ENCODE results near the gene KCTD1.

Gene KCTD1

GRCh38 chr18:26524504-26525351 is 23.6 kb downstream of the KCTD1 start:
- in situ Hi-C loops (cut with HindIII; ENCODE audit: low pct_unique_long_range_greater_than_20kb, low sequenced_read_pairs) = no loop called here
- DNase-seq (ENCODE audit: low read depth in 1 of 2, low spot score in 1 of 2) = no peak

GRCh38 chr18:26524002-26524401 is 24.4 kb downstream of the KCTD1 start:
- no peak for DNase-seq (ENCODE audit: low read depth in 1 of 2, low spot score in 1 of 2)
- in situ Hi-C loops (cut with HindIII; ENCODE audit: low pct_unique_long_range_greater_than_20kb, low sequenced_read_pairs) = no loop called here
- TF ChIP-seq JUND (IDR thresholded peaks at IDR 0.05; ENCODE audit: low read depth) = no peak

More at GRCh38 chr18:26524504-26525351, 23.6 kb downstream of the KCTD1 start:
- TF ChIP-seq JUND (IDR thresholded peaks at IDR 0.05; ENCODE audit: low read depth) = no peak

GRCh38 chr18:26521617-26522016 is 26.7 kb downstream of the KCTD1 start:
- DNase-seq (ENCODE audit: low read depth in 1 of 2, low spot score in 1 of 2) = no peak
- in situ Hi-C loops (cut with HindIII; ENCODE audit: low pct_unique_long_range_greater_than_20kb, low sequenced_read_pairs) = no loop called here
- TF ChIP-seq JUND (IDR thresholded peaks at IDR 0.05; ENCODE audit: low read depth) = no peak

- no peak for TF ChIP-seq JUND (IDR thresholded peaks at IDR 0.05; ENCODE audit: low read depth)
Observed at GRCh38 chr18:26520974-26521373, 27.4 kb downstream of the KCTD1 start.

GRCh38 chr18:26519114-26519513 is 29.2 kb downstream of the KCTD1 start:
- no peak for DNase-seq (ENCODE audit: low read depth in 1 of 2, low spot score in 1 of 2)
- in situ Hi-C loops (cut with HindIII; ENCODE audit: low pct_unique_long_range_greater_than_20kb, low sequenced_read_pairs) = no loop called here
- TF ChIP-seq JUND (IDR thresholded peaks at IDR 0.05; ENCODE audit: low read depth) = no peak

More at GRCh38 chr18:26520974-26521373, 27.4 kb downstream of the KCTD1 start:
- in situ Hi-C loops (cut with HindIII; ENCODE audit: low pct_unique_long_range_greater_than_20kb, low sequenced_read_pairs) = no loop called here
- DNase-seq (ENCODE audit: low read depth in 1 of 2, low spot score in 1 of 2) = no peak

GRCh38 chr18:26516964-26517363 is 31.4 kb downstream of the KCTD1 start:
- TF ChIP-seq JUND (IDR thresholded peaks at IDR 0.05; ENCODE audit: low read depth) = no peak
- DNase-seq (ENCODE audit: low read depth in 1 of 2, low spot score in 1 of 2) = no peak
- in situ Hi-C loops (cut with HindIII; ENCODE audit: low pct_unique_long_range_greater_than_20kb, low sequenced_read_pairs) = no loop called here

- in situ Hi-C loops (cut with HindIII; ENCODE audit: low pct_unique_long_range_greater_than_20kb, low sequenced_read_pairs) = no loop called here
- TF ChIP-seq JUND (IDR thresholded peaks at IDR 0.05; ENCODE audit: low read depth) = no peak
- DNase-seq (ENCODE audit: low read depth in 1 of 2, low spot score in 1 of 2) = no peak
Observed at GRCh38 chr18:26515643-26516487, 32.5 kb downstream of the KCTD1 start.

GRCh38 chr18:26511339-26512071 is 36.8 kb downstream of the KCTD1 start:
- DNase-seq (ENCODE audit: low read depth in 1 of 2, low spot score in 1 of 2) = no peak
- in situ Hi-C loops (cut with HindIII; ENCODE audit: low pct_unique_long_range_greater_than_20kb, low sequenced_read_pairs) = no loop called here
- TF ChIP-seq JUND (IDR thresholded peaks at IDR 0.05; ENCODE audit: low read depth) = no peak

- DNase-seq (ENCODE audit: low read depth in 1 of 2, low spot score in 1 of 2) = no peak
- no peak for TF ChIP-seq JUND (IDR thresholded peaks at IDR 0.05; ENCODE audit: low read depth)
- in situ Hi-C loops (cut with HindIII; ENCODE audit: low pct_unique_long_range_greater_than_20kb, low sequenced_read_pairs) = no loop called here
Observed at GRCh38 chr18:26510337-26510736, 38.0 kb downstream of the KCTD1 start.

GRCh38 chr18:26506012-26506411 is 42.3 kb downstream of the KCTD1 start:
- DNase-seq (ENCODE audit: low read depth in 1 of 2, low spot score in 1 of 2) = no peak
- no peak for TF ChIP-seq JUND (IDR thresholded peaks at IDR 0.05; ENCODE audit: low read depth)
- in situ Hi-C loops (cut with HindIII; ENCODE audit: low pct_unique_long_range_greater_than_20kb, low sequenced_read_pairs) = no loop called here

- no peak for TF ChIP-seq JUND (IDR thresholded peaks at IDR 0.05; ENCODE audit: low read depth)
- in situ Hi-C loops (cut with HindIII; ENCODE audit: low pct_unique_long_range_greater_than_20kb, low sequenced_read_pairs) = no loop called here
- no peak for DNase-seq (ENCODE audit: low read depth in 1 of 2, low spot score in 1 of 2)
Observed at GRCh38 chr18:26504831-26505230, 43.5 kb downstream of the KCTD1 start.

- no peak for TF ChIP-seq JUND (IDR thresholded peaks at IDR 0.05; ENCODE audit: low read depth)
- DNase-seq (ENCODE audit: low read depth in 1 of 2, low spot score in 1 of 2) = no peak
- in situ Hi-C loops (cut with HindIII; ENCODE audit: low pct_unique_long_range_greater_than_20kb, low sequenced_read_pairs) = no loop called here
Observed at GRCh38 chr18:26503382-26503781, 45.0 kb downstream of the KCTD1 start.

All from T47D (cell line).